EL (cell line): ENCODE measurements around the gene C1QTNF7.

Experiments used
- DNase-seq: peaks from one replicate; pipeline ENCODE4 v3.0.0-alpha.2; 2016

C1QTNF7 gene

GRCh38 chr4:15414551-15415091 lies 13.2 kb upstream of the C1QTNF7 start:
- DNase-seq = peak; percentile 39

- no peak for DNase-seq
These were observed 11.2 kb upstream of the C1QTNF7 start for GRCh38 chr4:15416357-15417232.

- no peak for DNase-seq
These were observed 10.6 kb upstream of the C1QTNF7 start for GRCh38 chr4:15417233-15417660.

GRCh38 chr4:15418956-15419355 lies 8.9 kb upstream of the C1QTNF7 start:
- DNase-seq = no peak

GRCh38 chr4:15420642-15421041 lies 7.2 kb upstream of the C1QTNF7 start:
- DNase-seq = peak; percentile 55

- no peak for DNase-seq
These were observed 4.5 kb upstream of the C1QTNF7 start for GRCh38 chr4:15423285-15423711.

GRCh38 chr4:15425520-15425919 lies 2.3 kb upstream of the C1QTNF7 start:
- no peak for DNase-seq

GRCh38 chr4:15427161-15427560 lies 672 bp upstream of the C1QTNF7 start:
- DNase-seq = no peak

- no peak for DNase-seq
These were observed 778 bp downstream of the C1QTNF7 start for GRCh38 chr4:15428611-15429010.

- DNase-seq = no peak
These were observed 6.3 kb downstream of the C1QTNF7 start for GRCh38 chr4:15434091-15434490.

GRCh38 chr4:15434676-15435075 lies 6.8 kb downstream of the C1QTNF7 start:
- DNase-seq = no peak

GRCh38 chr4:15436513-15436912 lies 8.7 kb downstream of the C1QTNF7 start:
- DNase-seq = peak; percentile 44

GRCh38 chr4:15438939-15439524 lies 11.2 kb downstream of the C1QTNF7 start:
- peak; percentile 43 for DNase-seq

- no peak for DNase-seq
These were observed 15.7 kb downstream of the C1QTNF7 start for GRCh38 chr4:15443371-15444160.

- DNase-seq = no peak
These were observed 16.4 kb downstream of the C1QTNF7 start for GRCh38 chr4:15444276-15444675.

- DNase-seq = no peak
These were observed 17.2 kb downstream of the C1QTNF7 start for GRCh38 chr4:15444879-15445547.

GRCh38 chr4:15451181-15451865 lies 23.5 kb downstream of the C1QTNF7 start:
- peak; percentile 65 for DNase-seq

- peak; percentile 94 for DNase-seq
These were observed 24.3 kb downstream of the C1QTNF7 start for GRCh38 chr4:15451866-15452765.

GRCh38 chr4:15455290-15455689 lies 27.5 kb downstream of the C1QTNF7 start:
- peak; percentile 15 for DNase-seq

GRCh38 chr4:15457406-15458201 lies 29.8 kb downstream of the C1QTNF7 start:
- DNase-seq = peak; percentile 57
